HCT116 (cell line): ENCODE results near the gene SESN1. TPM values are rescaled to one million over a fixed set of nuclear protein-coding genes. Genes with fewer than 3 reads are reported as not detected.

Experiments
- ATAC-seq: fragments of 200-7000 bp; cut with Tn5 transposase; 2 replicates; pipeline ENCODE4 v1.9.1; 2020; ENCODE audit warnings: mild to moderate bottlenecking, moderate library complexity
- BruUV-seq: library from RNA; stranded (reverse); fragments of 400-500 nt; replicated peaks from 2 replicates; lab custom pipeline; 2021; lab: Mats Ljungman, UMichigan
- CTCF ChIA-PET: fragments of 300-600 bp; sonication (Branson Sonifier 250); formaldehyde crosslinking; loops from one replicate; lab custom pipeline; 2021; ENCODE audit warnings: antibody characterized with exemption; lab: Charles Lee
- POLR2A ChIA-PET: fragments of 300-600, 350-600 bp; sonication (Branson Sonifier 250); formaldehyde crosslinking; loops from one replicate; lab custom pipeline; 2021; ENCODE audit warnings: antibody characterized with exemption; lab: Charles Lee
- RAD21 ChIA-PET, 2 experiments: fragments of 300-600 bp; sonication (Branson Sonifier 250); formaldehyde crosslinking; loops; one replicate each; lab custom pipeline; 2023; ENCODE audit warnings: low total read pairs in 2 of 2; ENCODE audit not compliant: uncharacterized antibody in 2 of 2, unreplicated experiment in 2 of 2, low non-redundant PET in 1 of 2; lab: Charles Lee
- DNase-seq: peaks from one replicate; pipeline ENCODE4 v3.0.0-alpha.2; 2010; ENCODE audit warnings: low read depth, low spot score
- H2AFZ ChIP-seq: fragments of 200-600 bp; shearing (Covaris generic), sonication (generic); 2 replicates; pipeline ENCODE4 v1.6.1; 2017; ENCODE audit warnings: low read depth, mixed run types, mixed read lengths, antibody characterized with exemption, low read length; ENCODE audit not compliant: poor library complexity, severe bottlenecking
- H3K27ac ChIP-seq: 2 replicates; pipeline ENCODE4 v1.5.1; 2012; ENCODE audit warnings: low read depth, low read length
- H3K27me3 ChIP-seq: fragments of 200-600 bp; sonication (generic); 2 replicates; pipeline ENCODE4 v1.6.1; 2016; ENCODE audit warnings: mixed run types, low read length, mixed read lengths; ENCODE audit not compliant: insufficient read depth
- H3K36me3 ChIP-seq, 2 experiments: fragments of 200-500 bp in 1 of 2; fragments of 200-600 bp in 1 of 2; sonication (Bioruptor generic) in 1 of 2; sonication (generic) in 1 of 2; 2 replicates each; pipeline versions ENCODE4 v1.5.1 to v1.6.1; 2014 to 2016; ENCODE audit warnings: low read length in 2 of 2, inconsistent platforms in 1 of 2, mixed read lengths in 1 of 2, mixed run types in 1 of 2; ENCODE audit not compliant: insufficient read depth in 2 of 2, control insufficient read depth in 1 of 2
- H3K4me1 ChIP-seq, 2 experiments: fragments of 200-600 bp in 1 of 2; sonication (generic) in 1 of 2; 2 replicates each; pipeline versions ENCODE4 v1.5.1 to v1.6.1; 2012 to 2017; ENCODE audit warnings: low read length in 2 of 2, inconsistent platforms in 1 of 2, mild to moderate bottlenecking in 1 of 2, mixed read lengths in 1 of 2, mixed run types in 1 of 2, moderate library complexity in 1 of 2; ENCODE audit not compliant: insufficient read depth in 2 of 2, control insufficient read depth in 1 of 2
- H3K4me2 ChIP-seq: fragments of 200-600 bp; sonication (generic); 2 replicates; pipeline ENCODE4 v1.6.1; 2017; ENCODE audit warnings: mixed run types, low read length, mixed read lengths
- H3K4me3 ChIP-seq, 2 experiments: fragments of 200-600 bp in 1 of 2; sonication (generic) in 1 of 2; replicated peaks in 1 of 2; 2 replicates each; pipeline ENCODE4 v1.5.1; 2011 to 2016; ENCODE audit warnings: low read length in 2 of 2, control low read depth in 1 of 2, low read depth in 1 of 2, mild to moderate bottlenecking in 1 of 2, mixed read lengths in 1 of 2, mixed run types in 1 of 2
- H3K79me2 ChIP-seq: fragments of 200-600 bp; sonication (generic); 2 replicates; pipeline ENCODE4 v1.6.1; 2017; ENCODE audit warnings: mild to moderate bottlenecking, mixed run types, low read length, moderate library complexity, mixed read lengths; ENCODE audit not compliant: insufficient read depth
- H3K9ac ChIP-seq: fragments of 200-600 bp; sonication (generic); 2 replicates; pipeline ENCODE4 v1.6.1; 2016; ENCODE audit warnings: low read length, mixed read lengths
- H3K9me2 ChIP-seq: fragments of 200-600 bp; sonication (generic), shearing (Covaris generic); 2 replicates; pipeline ENCODE4 v1.6.1; 2017; ENCODE audit warnings: mixed run types, mild to moderate bottlenecking, moderate library complexity; ENCODE audit not compliant: insufficient read depth
- H3K9me3 ChIP-seq, 2 experiments: fragments of 200-500 bp in 1 of 2; fragments of 200-600 bp in 1 of 2; sonication (Bioruptor generic) in 1 of 2; sonication (generic) in 1 of 2; 2 replicates each; pipeline ENCODE4 v1.6.1; 2014 to 2017; ENCODE audit warnings: low read length in 2 of 2, mixed read lengths in 2 of 2, inconsistent platforms in 1 of 2, low read depth in 1 of 2, mild to moderate bottlenecking in 1 of 2, mixed run types in 1 of 2, moderate library complexity in 1 of 2; ENCODE audit not compliant: control insufficient read depth in 1 of 2, insufficient read depth in 1 of 2
- H4K20me1 ChIP-seq: fragments of 200-600 bp; sonication (generic), shearing (Covaris generic); 2 replicates; pipeline ENCODE4 v1.6.1; 2017; ENCODE audit warnings: mixed run types, mild to moderate bottlenecking, moderate library complexity; ENCODE audit not compliant: insufficient read depth
- CBX3 ChIP-seq: IDR thresholded peaks from 2 replicates; pipeline ENCODE4 v1.6.1; 2012; ENCODE audit warnings: low read depth
- ELF1 ChIP-seq: IDR thresholded peaks from 2 replicates; pipeline ENCODE4 v1.6.1; 2012; ENCODE audit warnings: low read depth, borderline replicate concordance
- EZH2 ChIP-seq: fragments of 200-600 bp; sonication (generic); IDR thresholded peaks from 2 replicates; pipeline ENCODE4 v1.6.1; 2017; ENCODE audit warnings: antibody characterized with exemption, mixed run types
- RAD21 ChIP-seq: IDR thresholded peaks from 2 replicates; pipeline ENCODE4 v1.6.1; 2012; ENCODE audit warnings: low read depth, mild to moderate bottlenecking
- YY1 ChIP-seq: IDR thresholded peaks from 2 replicates; pipeline ENCODE4 v1.6.1; 2011; ENCODE audit warnings: low read length, low read depth, moderate library complexity, mild to moderate bottlenecking; ENCODE audit not compliant: insufficient replicate concordance; ENCODE audit errors: extremely low read depth
- intact Hi-C: fragments of 100-400 bp; cut with micrococcal nuclease; formaldehyde crosslinking; loops from 2 replicates; pipeline ENCODE4 v1.10.0; 2022
- total RNA-seq: library from RNA; stranded (reverse); gene quantifications from one replicate; pipeline ENCODE4 v1.2.1, GENCODE V29; 2021; ENCODE audit not compliant: unreplicated experiment
- TF ChIP-seq, protein P1 (sequence below), 3 experiments: fragments of 200-600 bp in 1 of 3; sonication (generic) in 1 of 3; IDR thresholded peaks in 2 of 3; conservative IDR thresholded peaks in 1 of 3; 2 replicates each; pipeline ENCODE4 v1.5.1; 2012 to 2017; ENCODE audit warnings: low read depth in 2 of 3, low read length in 2 of 3, antibody characterized with exemption in 1 of 3, borderline replicate concordance in 1 of 3, control low read depth in 1 of 3, mild to moderate bottlenecking in 1 of 3, mixed read lengths in 1 of 3, mixed run types in 1 of 3, moderate library complexity in 1 of 3; ENCODE audit not compliant: insufficient read depth in 1 of 3
- TF ChIP-seq, protein P2 (sequence below): IDR thresholded peaks from 2 replicates; pipeline ENCODE4 v1.6.1; 2012

Gene SESN1
- total RNA-seq, 1 experiment from 2014 or later, result 9.3 TPM

DNA sequence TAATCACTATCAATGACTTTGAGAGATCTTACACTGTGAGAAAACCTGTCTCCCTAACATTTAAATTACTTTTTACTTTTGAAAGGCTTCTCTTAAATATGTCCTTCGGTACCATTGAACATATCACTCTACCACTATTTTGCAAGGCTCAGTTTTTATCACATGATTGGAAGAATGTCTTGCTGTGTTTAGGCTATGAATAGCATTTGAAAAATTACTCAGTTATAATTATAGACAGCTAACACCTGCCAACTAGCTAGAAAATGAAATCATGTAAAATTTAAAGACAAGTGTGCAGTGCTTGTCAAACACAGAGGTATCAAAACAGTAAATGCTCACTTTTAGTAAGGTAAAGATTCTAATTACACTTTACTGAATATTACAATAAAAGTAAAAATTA, 11.0 kb downstream of the SESN1 start:
- Histone ChIP-seq H3K9me3 (no peaks in the 10 kb centered on the region), H3K36me3 (no peaks in the 10 kb centered on the region), H3K27me3 (no peaks in the 10 kb centered on the region), H3K4me1 (no peaks in the 10 kb centered on the region), H2AFZ (no peak overlapping the region), H3K9me2 (no peaks in the 10 kb centered on the region), H3K79me2 (no peaks in the 10 kb centered on the region), H3K4me2 (no peak overlapping the region), H3K9ac (no peak overlapping the region), H4K20me1 (no peaks in the 10 kb centered on the region), H3K27ac (no peak overlapping the region), H3K4me3 (no peak overlapping the region)
- TF ChIP-seq EZH2, result no peak
- ChIA-PET RAD21 (no interaction called here), POLR2A (interaction anchor here (1.4 kb wide), 1 partner anchor 11 kb away, joined by 5 read pairs; the partner anchor contains the start of genes CEP57L1 and SESN1), CTCF (interaction anchor here (2.0 kb wide), 1 partner anchor 13 kb away, joined by 4 read pairs; no protein-coding TSS in a partner anchor)
- ATAC-seq, result no peak
- BruUV-seq, result no TSS peak
- DNase-seq, result no peak
- intact Hi-C loops, result no loop called here

- CTCF ChIA-PET, result interaction anchor here (1.0 to 1.1 kb wide), 3 partner anchors 9 to 19 kb away, joined by 3 to 6 read pairs (median 3); no protein-coding TSS in a partner anchor
- DNase-seq, result no peak
- Histone ChIP-seq H3K9ac (no peak overlapping the region), H3K27me3 (no peaks in the 10 kb centered on the region), H3K4me3 (no peak overlapping the region), H3K36me3 (no peaks in the 10 kb centered on the region), H4K20me1 (no peaks in the 10 kb centered on the region), H3K9me3 (no peaks in the 10 kb centered on the region), H3K4me1 (no peaks in the 10 kb centered on the region), H3K4me2 (no peak overlapping the region), H3K79me2 (no peaks in the 10 kb centered on the region), H3K9me2 (no peaks in the 10 kb centered on the region), H2AFZ (no peak overlapping the region), H3K27ac (no peak overlapping the region)
- POLR2A ChIA-PET, result no interaction called here
- BruUV-seq, result no TSS peak
- intact Hi-C loops, result no loop called here
- peak; percentile 47; the same call in 1 of the 2 replicates for ATAC-seq
- RAD21 ChIA-PET, result no interaction called here
- TF ChIP-seq YY1 (no peak), ELF1 (no peak), CBX3 (no peak), RAD21 (no peak)
- TF ChIP-seq, protein P1, sequence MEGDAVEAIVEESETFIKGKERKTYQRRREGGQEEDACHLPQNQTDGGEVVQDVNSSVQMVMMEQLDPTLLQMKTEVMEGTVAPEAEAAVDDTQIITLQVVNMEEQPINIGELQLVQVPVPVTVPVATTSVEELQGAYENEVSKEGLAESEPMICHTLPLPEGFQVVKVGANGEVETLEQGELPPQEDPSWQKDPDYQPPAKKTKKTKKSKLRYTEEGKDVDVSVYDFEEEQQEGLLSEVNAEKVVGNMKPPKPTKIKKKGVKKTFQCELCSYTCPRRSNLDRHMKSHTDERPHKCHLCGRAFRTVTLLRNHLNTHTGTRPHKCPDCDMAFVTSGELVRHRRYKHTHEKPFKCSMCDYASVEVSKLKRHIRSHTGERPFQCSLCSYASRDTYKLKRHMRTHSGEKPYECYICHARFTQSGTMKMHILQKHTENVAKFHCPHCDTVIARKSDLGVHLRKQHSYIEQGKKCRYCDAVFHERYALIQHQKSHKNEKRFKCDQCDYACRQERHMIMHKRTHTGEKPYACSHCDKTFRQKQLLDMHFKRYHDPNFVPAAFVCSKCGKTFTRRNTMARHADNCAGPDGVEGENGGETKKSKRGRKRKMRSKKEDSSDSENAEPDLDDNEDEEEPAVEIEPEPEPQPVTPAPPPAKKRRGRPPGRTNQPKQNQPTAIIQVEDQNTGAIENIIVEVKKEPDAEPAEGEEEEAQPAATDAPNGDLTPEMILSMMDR (IDR thresholded peaks at IDR 0.05 in 2 of 3, conservative IDR thresholded peaks at IDR 0.05 in 1 of 3; ENCODE audit: borderline replicate concordance in 1 of 3, insufficient read depth in 1 of 3, low read depth in 2 of 3, low read length in 2 of 3), result no peak
- TF ChIP-seq, protein P2, sequence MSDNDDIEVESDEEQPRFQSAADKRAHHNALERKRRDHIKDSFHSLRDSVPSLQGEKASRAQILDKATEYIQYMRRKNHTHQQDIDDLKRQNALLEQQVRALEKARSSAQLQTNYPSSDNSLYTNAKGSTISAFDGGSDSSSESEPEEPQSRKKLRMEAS, result no peak
These were observed 12.5 kb downstream of the SESN1 start for GRCh38 chr6:109082188-109082577.
